IPS DF 4.7 (cell line): ENCODE results near the gene TUG1.

ENCODE experiments used
- DNase-seq: peaks from one replicate; pipeline ENCODE4 v3.0.0-alpha.2; 2013; ENCODE audit warnings: low spot score; ENCODE audit errors: extremely low read depth

Gene TUG1

DNA sequence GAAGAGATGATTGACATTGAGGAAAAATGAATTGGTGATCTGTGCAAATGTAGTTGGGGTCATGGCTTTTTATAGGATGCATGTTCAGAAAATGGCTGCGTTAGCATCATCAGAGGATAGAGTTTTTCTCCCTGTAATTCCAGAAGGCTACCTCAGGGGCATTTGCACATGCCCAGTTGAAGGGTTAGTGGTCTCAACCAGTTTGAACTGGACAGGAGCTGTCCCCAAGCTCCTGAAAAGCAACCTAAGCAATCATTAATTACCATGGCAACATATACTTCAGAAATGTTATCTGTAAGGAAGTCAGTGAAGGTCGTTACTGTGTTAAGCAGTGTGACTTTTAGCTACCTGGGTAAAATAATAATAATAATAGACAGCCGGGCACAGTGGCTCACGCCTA, 29.3 kb downstream of the TUG1 start:
- DNase-seq, result no peak

GRCh38 chr22:31001124-31001770, 32.2 kb downstream of the TUG1 start:
- DNase-seq, result no peak

GRCh38 chr22:31005535-31005934, 36.5 kb downstream of the TUG1 start:
- DNase-seq, result no peak

GRCh38 chr22:31019191-31019930, 50.3 kb downstream of the TUG1 start:
- DNase-seq, result no peak

DNA sequence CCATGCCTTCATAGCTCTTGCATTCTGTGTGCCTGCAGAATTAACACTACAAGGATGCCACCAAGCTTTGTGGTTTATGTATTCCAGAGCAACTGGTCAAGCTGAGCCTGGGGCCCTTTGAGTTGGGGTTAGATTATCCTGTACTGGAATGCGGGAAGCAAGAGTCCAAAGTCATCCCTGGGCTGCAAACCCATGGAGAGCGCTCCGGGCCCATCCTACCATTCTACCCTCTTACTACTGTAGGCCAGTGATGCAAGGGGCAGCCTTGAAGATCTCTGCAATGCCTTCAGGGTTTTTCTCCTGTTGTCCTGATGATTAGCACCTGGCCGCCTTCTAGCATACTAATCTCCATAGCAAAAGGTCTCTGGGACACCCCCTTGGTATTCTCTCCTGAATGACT, 51.3 kb downstream of the TUG1 start:
- peak; percentile 14 for DNase-seq

DNA sequence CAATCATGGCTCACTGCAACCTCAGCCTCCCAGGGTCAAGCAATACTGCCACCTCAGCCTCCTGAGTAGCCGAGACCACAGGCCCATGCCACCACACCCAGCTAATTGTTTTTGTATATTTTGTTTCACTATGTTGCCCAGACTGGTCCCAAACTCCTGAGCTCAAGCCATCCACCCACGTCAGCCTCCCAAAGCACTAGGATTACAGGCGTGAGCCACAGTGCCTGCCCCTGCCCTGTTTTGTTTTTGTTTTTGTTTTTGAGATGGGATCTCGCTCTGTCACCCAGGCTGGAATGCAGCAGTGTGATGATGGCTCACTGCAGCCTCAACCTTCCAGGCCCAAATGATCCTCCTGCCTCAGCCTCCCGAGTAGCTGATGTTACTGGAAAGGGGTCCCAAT, 53.5 kb downstream of the TUG1 start:
- no peak for DNase-seq
